Adrenal gland (tissue), 5 donors: ENCODE results near the gene DSTN.

Experiments used
- POLR2A ChIP-seq, 2 donors: fragments of 450-650 bp; IDR thresholded peaks; one replicate each; pipeline ENCODE4 v1.6.1; 2017; ENCODE audit warnings: antibody characterized with exemption in 2 of 2, mild to moderate bottlenecking in 2 of 2, moderate library complexity in 1 of 2
- TF ChIP-seq, protein P1 (sequence below), 6 experiments: fragments of 450-650 bp in 4 of 6; fragments of 200-600 bp in 2 of 6; sonication (generic) in 1 of 6; IDR thresholded peaks; 1 replicate in 5 of 6; 2 replicates in 1 of 6; pipeline versions ENCODE4 v1.5.1 to v1.8.0; 2016 to 2021; ENCODE audit warnings: antibody characterized with exemption in 6 of 6, mild to moderate bottlenecking in 2 of 6, moderate library complexity in 1 of 6
- donor health status: DM: no; HTN: no; CAD: no.

- TF ChIP-seq, protein P1, sequence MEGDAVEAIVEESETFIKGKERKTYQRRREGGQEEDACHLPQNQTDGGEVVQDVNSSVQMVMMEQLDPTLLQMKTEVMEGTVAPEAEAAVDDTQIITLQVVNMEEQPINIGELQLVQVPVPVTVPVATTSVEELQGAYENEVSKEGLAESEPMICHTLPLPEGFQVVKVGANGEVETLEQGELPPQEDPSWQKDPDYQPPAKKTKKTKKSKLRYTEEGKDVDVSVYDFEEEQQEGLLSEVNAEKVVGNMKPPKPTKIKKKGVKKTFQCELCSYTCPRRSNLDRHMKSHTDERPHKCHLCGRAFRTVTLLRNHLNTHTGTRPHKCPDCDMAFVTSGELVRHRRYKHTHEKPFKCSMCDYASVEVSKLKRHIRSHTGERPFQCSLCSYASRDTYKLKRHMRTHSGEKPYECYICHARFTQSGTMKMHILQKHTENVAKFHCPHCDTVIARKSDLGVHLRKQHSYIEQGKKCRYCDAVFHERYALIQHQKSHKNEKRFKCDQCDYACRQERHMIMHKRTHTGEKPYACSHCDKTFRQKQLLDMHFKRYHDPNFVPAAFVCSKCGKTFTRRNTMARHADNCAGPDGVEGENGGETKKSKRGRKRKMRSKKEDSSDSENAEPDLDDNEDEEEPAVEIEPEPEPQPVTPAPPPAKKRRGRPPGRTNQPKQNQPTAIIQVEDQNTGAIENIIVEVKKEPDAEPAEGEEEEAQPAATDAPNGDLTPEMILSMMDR (IDR thresholded peaks at IDR 0.05) = no peak
- TF ChIP-seq POLR2A (IDR thresholded peaks at IDR 0.05) = no peak
These were observed 31.2 kb upstream of the DSTN start for GRCh38 chr20:17538517-17539170.
